Measurements from ENCODE around the gene DSCAML1. TPM values are rescaled to one million over a fixed set of nuclear protein-coding genes. Genes with fewer than 3 reads are reported as not detected.

The DSCAML1 gene
- total and polyA plus RNA-seq, 2 experiments from 2014 or later, result not detected

GRCh38 chr11:117749541-117749910, 47.5 kb downstream of the DSCAML1 start:
- Histone ChIP-seq H3K9ac (no peak overlapping the region), H4K20me1 (ENCODE audit: insufficient read depth) (no peaks in the 10 kb centered on the region), H3K27me3 (replicated peaks; ENCODE audit: insufficient read depth) (peaks cover 22% of the 10 kb centered on the region; the same call in 1 of the 2 replicates), H3K27ac (no peak overlapping the region), H3K4me2 (ENCODE audit: unreplicated experiment) (no peak overlapping the region), H3K4me3 (no peak overlapping the region), H3K9me2 (ENCODE audit: insufficient read depth) (no peaks in the 10 kb centered on the region), H2AFZ (no peak overlapping the region), H3K4me1 (ENCODE audit: insufficient read depth) (no peaks in the 10 kb centered on the region), H3F3A (ENCODE audit: insufficient read depth) (no peaks in the 10 kb centered on the region), H3K9me3 (ENCODE audit: low read depth) (no peaks in the 10 kb centered on the region), H3K36me3 (ENCODE audit: low read depth) (no peaks in the 10 kb centered on the region), H3K79me2 (ENCODE audit: insufficient read depth) (no peaks in the 10 kb centered on the region)
- in situ Hi-C loops (cut with MboI), result no loop called here
- no peak for DNase-seq
- WGBS, 2 experiments (ENCODE audit: low coverage in 1 of 2, low lambda C conversion rate in 2 of 2, missing lambda C conversion rate in 2 of 2), result 38 to 39% methylated on average over 8 of the region's 8 CpGs
- no peak for TF ChIP-seq EZH2phosphoT487 (IDR thresholded peaks at IDR 0.05; ENCODE audit: insufficient read depth, low read depth)
- TF ChIP-seq EZH2 (IDR thresholded peaks at IDR 0.05; ENCODE audit: insufficient read depth, poor library complexity, severe bottlenecking), result no peak

DNA sequence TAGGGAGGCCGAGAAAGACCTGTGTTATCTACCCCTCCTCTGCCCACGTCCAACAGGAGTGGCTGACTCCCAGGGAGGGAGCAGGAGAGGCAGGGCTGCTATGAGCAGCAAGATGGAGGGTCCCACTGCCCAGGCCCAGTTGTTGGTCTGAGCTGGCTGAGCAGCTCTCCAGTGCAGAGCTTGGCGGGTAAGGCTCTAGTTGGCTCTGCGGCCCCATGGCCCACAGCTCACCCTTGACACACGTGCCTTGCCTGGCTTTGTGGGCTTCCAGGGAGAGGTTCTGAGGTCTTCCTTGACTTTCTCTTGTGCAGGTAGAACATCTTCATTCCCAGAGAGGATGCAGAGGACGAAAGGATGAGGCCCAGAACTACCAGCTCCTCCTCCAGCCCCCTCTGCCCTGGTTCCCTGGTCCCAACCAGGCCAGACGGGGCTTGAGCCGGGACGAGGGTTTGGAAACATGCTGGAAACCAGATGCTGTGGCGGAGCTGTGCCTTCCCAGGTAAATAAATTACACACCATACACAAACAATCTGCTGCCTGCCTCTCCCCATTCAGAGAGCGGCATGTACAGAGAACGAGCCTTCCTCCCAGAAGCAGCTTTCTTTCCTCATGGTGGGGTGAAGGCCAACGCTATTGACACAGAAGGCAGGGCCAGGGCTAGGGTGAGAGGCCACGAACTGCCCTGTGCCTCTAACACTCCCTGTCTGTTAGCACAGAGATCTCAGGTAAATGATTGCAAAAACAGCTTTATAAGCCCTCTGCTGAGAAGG, 48.1 kb downstream of the DSCAML1 start:
- no peak for DNase-seq
- no peak overlapping the region for H3K27ac ChIP-seq
- TF ChIP-seq EZH2 (IDR thresholded peaks at IDR 0.05; ENCODE audit: insufficient read depth, poor library complexity, severe bottlenecking) (no peak), EZH2phosphoT487 (IDR thresholded peaks at IDR 0.05; ENCODE audit: insufficient read depth, low read depth) (no peak)
- H3K9ac ChIP-seq, result no peak overlapping the region
- WGBS, 2 experiments (ENCODE audit: low coverage in 1 of 2, low lambda C conversion rate in 2 of 2, missing lambda C conversion rate in 2 of 2), result 39 to 46% methylated on average over 14 of the region's 14 CpGs
- H4K20me1 ChIP-seq (ENCODE audit: insufficient read depth), result no peaks in the 10 kb centered on the region
- H3K9me2 ChIP-seq (ENCODE audit: insufficient read depth), result no peaks in the 10 kb centered on the region
- no peak overlapping the region for H3K4me3 ChIP-seq
- no peak overlapping the region for H2AFZ ChIP-seq
- H3F3A ChIP-seq (ENCODE audit: insufficient read depth), result no peaks in the 10 kb centered on the region
- H3K79me2 ChIP-seq (ENCODE audit: insufficient read depth), result no peaks in the 10 kb centered on the region
- no peaks in the 10 kb centered on the region for H3K9me3 ChIP-seq (ENCODE audit: low read depth)
- no peaks in the 10 kb centered on the region for H3K36me3 ChIP-seq (ENCODE audit: low read depth)
- no peak overlapping the region for H3K4me2 ChIP-seq (ENCODE audit: unreplicated experiment)
- H3K27me3 ChIP-seq (replicated peaks; ENCODE audit: insufficient read depth), result peaks cover 22% of the 10 kb centered on the region; the same call in 1 of the 2 replicates
- no peaks in the 10 kb centered on the region for H3K4me1 ChIP-seq (ENCODE audit: insufficient read depth)
- in situ Hi-C loops (cut with MboI), result no loop called here

DNA sequence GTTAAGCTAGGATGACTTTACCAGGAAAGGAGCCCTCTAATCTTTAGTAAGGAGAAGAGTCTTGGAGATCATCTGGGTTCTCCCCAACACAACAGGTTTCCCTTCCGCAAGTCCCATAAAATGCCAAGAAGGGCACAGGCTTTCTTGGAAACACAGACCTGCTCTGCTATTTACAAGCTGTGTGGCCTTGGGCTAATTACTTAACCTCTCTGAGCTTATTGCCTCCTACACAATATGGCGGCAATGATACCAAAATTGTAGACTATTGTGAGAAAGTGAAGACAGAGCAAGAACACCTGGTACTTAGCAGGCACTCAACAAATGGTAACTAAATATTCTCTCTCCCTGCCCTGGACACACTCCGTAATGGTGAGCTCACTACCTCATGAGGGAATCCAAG, 49.1 kb downstream of the DSCAML1 start:
- Histone ChIP-seq H3K4me2 (ENCODE audit: unreplicated experiment) (no peak overlapping the region), H3K9ac (no peak overlapping the region), H4K20me1 (ENCODE audit: insufficient read depth) (no peaks in the 10 kb centered on the region), H3K4me1 (ENCODE audit: insufficient read depth) (no peaks in the 10 kb centered on the region), H3K27ac (no peak overlapping the region), H3K9me3 (ENCODE audit: low read depth) (no peaks in the 10 kb centered on the region), H3F3A (ENCODE audit: insufficient read depth) (no peaks in the 10 kb centered on the region), H3K4me3 (no peak overlapping the region), H3K36me3 (ENCODE audit: low read depth) (no peaks in the 10 kb centered on the region), H3K79me2 (ENCODE audit: insufficient read depth) (no peaks in the 10 kb centered on the region), H3K27me3 (replicated peaks; ENCODE audit: insufficient read depth) (peaks cover 16% of the 10 kb centered on the region; the same call in 1 of the 2 replicates), H2AFZ (no peak overlapping the region), H3K9me2 (ENCODE audit: insufficient read depth) (no peaks in the 10 kb centered on the region)
- TF ChIP-seq EZH2phosphoT487 (IDR thresholded peaks at IDR 0.05; ENCODE audit: insufficient read depth, low read depth), result no peak
- TF ChIP-seq EZH2 (IDR thresholded peaks at IDR 0.05; ENCODE audit: insufficient read depth, poor library complexity, severe bottlenecking), result no peak
- WGBS, 2 experiments (ENCODE audit: low coverage in 1 of 2, low lambda C conversion rate in 2 of 2, missing lambda C conversion rate in 2 of 2), result 55 to 59% methylated on average over 3 of the region's 3 CpGs
- no peak for DNase-seq
- in situ Hi-C loops (cut with MboI), result no loop called here

- no peak overlapping the region for H3K9ac ChIP-seq
- H3K4me1 ChIP-seq (ENCODE audit: insufficient read depth), result no peaks in the 10 kb centered on the region
- WGBS, 2 experiments (ENCODE audit: low coverage in 1 of 2, low lambda C conversion rate in 2 of 2, missing lambda C conversion rate in 2 of 2), result 53 to 54% methylated on average over 7 of the region's 7 CpGs
- no peaks in the 10 kb centered on the region for H3F3A ChIP-seq (ENCODE audit: insufficient read depth)
- H3K36me3 ChIP-seq (ENCODE audit: low read depth), result no peaks in the 10 kb centered on the region
- no peaks in the 10 kb centered on the region for H3K9me3 ChIP-seq (ENCODE audit: low read depth)
- in situ Hi-C loops (cut with MboI), result no loop called here
- peaks cover 9% of the 10 kb centered on the region; the same call in 1 of the 2 replicates for H3K27me3 ChIP-seq (replicated peaks; ENCODE audit: insufficient read depth)
- no peak overlapping the region for H2AFZ ChIP-seq
- no peaks in the 10 kb centered on the region for H3K9me2 ChIP-seq (ENCODE audit: insufficient read depth)
- H3K27ac ChIP-seq, result no peak overlapping the region
- TF ChIP-seq EZH2phosphoT487 (IDR thresholded peaks at IDR 0.05; ENCODE audit: insufficient read depth, low read depth), result no peak
- TF ChIP-seq EZH2 (IDR thresholded peaks at IDR 0.05; ENCODE audit: insufficient read depth, poor library complexity, severe bottlenecking), result no peak
- DNase-seq, result no peak
- no peaks in the 10 kb centered on the region for H3K79me2 ChIP-seq (ENCODE audit: insufficient read depth)
- no peaks in the 10 kb centered on the region for H4K20me1 ChIP-seq (ENCODE audit: insufficient read depth)
- H3K4me2 ChIP-seq (ENCODE audit: unreplicated experiment), result no peak overlapping the region
- H3K4me3 ChIP-seq, result no peak overlapping the region
These were observed 51.7 kb downstream of the DSCAML1 start for GRCh38 chr11:117745346-117745745.
